Endothelial cell of umbilical vein (primary cell): Measurements from ENCODE around the gene FOCAD. TPM values are rescaled to one million over a fixed set of nuclear protein-coding genes. Genes with fewer than 3 reads are reported as not detected.

Experiments
- BruUV-seq: library from RNA; stranded (reverse); fragments of 400-500 nt; replicated peaks from 2 replicates; lab custom pipeline; 2021; lab: Mats Ljungman, UMichigan
- CTCF ChIA-PET: fragments of 300-600, 350-600 bp; sonication (Branson Sonifier 250); formaldehyde crosslinking; loops from one replicate; lab custom pipeline; 2021; ENCODE audit warnings: antibody characterized with exemption, inconsistent platforms; lab: Charles Lee
- POLR2A ChIA-PET: fragments of 300-600, 350-600 bp; sonication (Branson Sonifier 250); formaldehyde crosslinking; loops from one replicate; lab custom pipeline; 2021; ENCODE audit warnings: antibody characterized with exemption, inconsistent platforms; lab: Charles Lee
- DNase-seq: peaks from one replicate; pipeline ENCODE4 v3.0.0-alpha.2; 2011; ENCODE audit warnings: low read depth, low spot score
- FAIRE-seq: peaks from 2 replicates; lab custom pipeline; 2011; peaks lifted over from hg19 to GRCh38; lab: Jason Lieb, UNC
- H2AFZ ChIP-seq: 2 replicates; pipeline ENCODE4 v1.6.0; 2012; ENCODE audit warnings: low read depth, low read length, control low read depth, inconsistent platforms
- H3K27ac ChIP-seq: 2 replicates; pipeline ENCODE4 v1.5.1; 2011; ENCODE audit warnings: low read depth, mild to moderate bottlenecking, control low read depth, low read length, moderate library complexity; ENCODE audit not compliant: insufficient read depth
- H3K27me3 ChIP-seq, 2 experiments: 2 replicates each; pipeline versions ENCODE4 v1.6.0 to v1.6.1; 2011; ENCODE audit warnings: low read length in 2 of 2, mixed read lengths in 1 of 2; ENCODE audit not compliant: control insufficient read depth in 2 of 2, insufficient read depth in 2 of 2
- H3K36me3 ChIP-seq, 2 experiments: 2 replicates in 1 of 2; 3 replicates in 1 of 2; pipeline ENCODE4 v1.5.1; 2011; ENCODE audit warnings: low read length in 2 of 2, mild to moderate bottlenecking in 1 of 2, moderate library complexity in 1 of 2; ENCODE audit not compliant: control insufficient read depth in 2 of 2, insufficient read depth in 2 of 2; ENCODE audit errors: extremely low read depth in 1 of 2
- H3K4me1 ChIP-seq: 3 replicates; pipeline ENCODE4 v1.5.1; 2011; ENCODE audit warnings: mild to moderate bottlenecking, low read length; ENCODE audit not compliant: control insufficient read depth, insufficient read depth; ENCODE audit errors: extremely low read depth
- H3K4me2 ChIP-seq: 2 replicates; pipeline ENCODE4 v1.6.1; 2011; ENCODE audit warnings: low read length, control low read depth, mixed read lengths; ENCODE audit not compliant: insufficient read depth
- H3K4me3 ChIP-seq, 3 experiments: fragments of 200-600 bp in 1 of 3; sonication (generic), shearing (Covaris generic) in 1 of 3; replicated peaks in 1 of 3; 2 replicates each; pipeline ENCODE4 v1.5.1; 2011 to 2016; ENCODE audit warnings: control low read depth in 3 of 3, low read length in 3 of 3, mild to moderate bottlenecking in 2 of 3, inconsistent platforms in 1 of 3, low read depth in 1 of 3, moderate library complexity in 1 of 3; ENCODE audit not compliant: insufficient read depth in 1 of 3
- H3K79me2 ChIP-seq: 2 replicates; pipeline ENCODE4 v1.6.0; 2012; ENCODE audit warnings: low read length, inconsistent platforms; ENCODE audit not compliant: control insufficient read depth, insufficient read depth
- H3K9ac ChIP-seq: replicated peaks from 2 replicates; pipeline ENCODE3; 2011; ENCODE audit warnings: low read length, control low read depth; ENCODE audit not compliant: insufficient read depth; ENCODE audit errors: extremely low read depth
- H3K9me1 ChIP-seq: replicated peaks from 3 replicates; pipeline ENCODE4 v1.6.0; 2011; ENCODE audit warnings: mild to moderate bottlenecking, low read length; ENCODE audit not compliant: control insufficient read depth, insufficient read depth; ENCODE audit errors: extremely low read depth
- H3K9me3 ChIP-seq: replicated peaks from 2 replicates; pipeline ENCODE4 v1.5.1; 2012; ENCODE audit warnings: low read length, inconsistent platforms; ENCODE audit not compliant: control insufficient read depth, insufficient read depth
- H4K20me1 ChIP-seq: replicated peaks from 2 replicates; pipeline ENCODE3; 2011; ENCODE audit warnings: mild to moderate bottlenecking, low read length; ENCODE audit not compliant: control insufficient read depth, insufficient read depth; ENCODE audit errors: extremely low read depth
- FOS ChIP-seq: IDR thresholded peaks from 2 replicates; pipeline ENCODE4 v1.6.1; 2011; ENCODE audit warnings: mild to moderate bottlenecking, low read length, moderate library complexity, borderline replicate concordance; ENCODE audit not compliant: insufficient read depth
- GATA2 ChIP-seq: IDR thresholded peaks from 2 replicates; pipeline ENCODE4 v1.7.0; 2011; ENCODE audit warnings: low read depth, mild to moderate bottlenecking, moderate library complexity, mixed read lengths, low read length; ENCODE audit not compliant: insufficient read length, insufficient read depth
- JUN ChIP-seq: IDR thresholded peaks from 2 replicates; pipeline ENCODE4 v1.6.1; 2011; ENCODE audit warnings: borderline replicate concordance, low read depth; ENCODE audit not compliant: insufficient read length, insufficient read depth
- POLR2AphosphoS5 ChIP-seq: IDR thresholded peaks from 2 replicates; pipeline ENCODE4 v1.6.1; 2012; ENCODE audit warnings: low read depth, mild to moderate bottlenecking, control low read depth, low read length, moderate library complexity; ENCODE audit not compliant: insufficient read depth
- dilution Hi-C: fragments of 300-500 bp; cut with MboI; formaldehyde crosslinking; loops from one replicate; pipeline ENCODE4 v1.15.0; 2019; ENCODE audit warnings: low sequenced_read_pairs; ENCODE audit not compliant: extremely low pct_ligation_motif_present
- intact Hi-C: fragments of 100-400 bp; cut with micrococcal nuclease; formaldehyde crosslinking; loops from one replicate; pipeline ENCODE4 v1.10.0; 2022
- polyA plus RNA-seq, 4 experiments: library from polyadenylated mRNA; depleted of rRNA in 3 of 4; stranded (reverse) in 3 of 4; unstranded in 1 of 4; fragments of >200 nt; gene quantifications; 2 replicates each; pipeline versions ENCODE4 v1.2.1 to v1.2.3, GENCODE V29; 2011 to 2012; ENCODE audit warnings: missing spikeins in 1 of 4
- total RNA-seq: library from RNA; stranded (reverse); gene quantifications from 2 replicates; pipeline ENCODE4 v1.2.3, GENCODE V29; 2021
- TF ChIP-seq, protein P1 (sequence below): IDR thresholded peaks from 2 replicates; pipeline ENCODE4 v1.6.1; 2011; ENCODE audit not compliant: insufficient read depth, insufficient read length

Gene FOCAD
- total and polyA plus RNA-seq, 2 donors (not counting 3 experiments of a cell fraction or from before 2014, with no cell fraction given): 26.7 to 66.9 TPM

DNA sequence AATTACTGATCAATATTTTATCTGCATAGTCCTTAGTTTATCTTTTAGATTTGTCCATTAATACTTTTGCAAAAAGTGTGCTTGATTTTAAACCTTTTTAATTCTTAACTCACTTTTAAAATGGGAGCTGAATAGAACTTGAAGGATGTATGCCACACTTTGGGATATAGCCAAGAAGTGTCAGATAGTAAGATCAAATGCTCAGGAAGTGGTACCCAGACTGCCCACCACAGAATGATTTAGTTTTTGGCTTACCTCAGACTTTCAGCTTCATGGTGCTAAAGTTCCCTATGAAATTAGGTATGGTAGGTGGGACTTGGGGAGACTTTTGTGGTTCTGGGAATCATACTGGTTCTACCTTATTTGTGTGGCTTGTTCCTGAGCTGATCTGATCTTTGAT lies 14.7 kb downstream of the FOCAD start:
- H4K20me1 ChIP-seq: no peaks in the 10 kb centered on the region
- dilution Hi-C loops: no loop called here
- no TSS peak for BruUV-seq
- ChIA-PET CTCF (interaction anchor here (0.7 kb wide), 1 partner anchor 15 kb away, joined by 3 read pairs; the partner anchor contains the start of gene FOCAD), POLR2A (interaction anchor here (3.9 kb wide), 1 partner anchor 14 kb away, joined by 26 read pairs; the partner anchor contains the start of gene FOCAD)
- TF ChIP-seq, protein P1, sequence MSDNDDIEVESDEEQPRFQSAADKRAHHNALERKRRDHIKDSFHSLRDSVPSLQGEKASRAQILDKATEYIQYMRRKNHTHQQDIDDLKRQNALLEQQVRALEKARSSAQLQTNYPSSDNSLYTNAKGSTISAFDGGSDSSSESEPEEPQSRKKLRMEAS: no peak
- no peak for TF ChIP-seq FOS
- H3K9me3 ChIP-seq: no peaks in the 10 kb centered on the region
- no peak overlapping the region for H3K4me2 ChIP-seq
- intact Hi-C loops: no loop called here
- H2AFZ ChIP-seq: no peak overlapping the region
- H3K27me3 ChIP-seq: no peaks in the 10 kb centered on the region
- no peaks in the 10 kb centered on the region for H3K9me1 ChIP-seq
- peaks cover 50% of the 10 kb centered on the region for H3K79me2 ChIP-seq
- peaks cover 26% of the 10 kb centered on the region for H3K4me1 ChIP-seq
- peak overlapping the region; percentile 6 for H3K9ac ChIP-seq
- no peak overlapping the region for H3K27ac ChIP-seq
- FAIRE-seq (no peak), DNase-seq (no peak)
- no peaks in the 10 kb centered on the region for H3K36me3 ChIP-seq
- no peak overlapping the region for H3K4me3 ChIP-seq

DNA sequence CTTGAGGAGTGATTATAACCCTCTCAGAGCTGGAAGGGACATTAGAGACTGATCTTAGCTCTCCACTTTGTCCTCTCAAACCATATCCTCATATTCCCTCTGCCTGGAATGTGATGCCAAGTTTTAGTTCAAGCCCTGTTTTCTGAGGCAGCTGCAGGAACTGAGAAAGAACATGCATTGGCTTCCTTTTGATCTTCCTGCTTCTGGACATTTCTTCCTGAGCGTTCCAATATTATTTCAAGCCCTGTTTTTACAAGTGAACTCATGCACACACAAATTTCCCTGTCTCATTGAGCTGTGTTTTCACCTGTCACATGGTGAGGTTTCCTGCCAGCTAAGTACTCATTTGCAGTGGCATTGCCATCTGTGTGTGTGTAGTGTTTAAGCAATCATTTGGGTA lies 17.0 kb downstream of the FOCAD start:
- Histone ChIP-seq H3K9ac (peak overlapping the region; percentile 69), H3K4me3 (peak overlapping the region in 1 of 3 experiments; percentile 26), H3K27ac (peak overlapping the region; percentile 76), H3K4me2 (peak overlapping the region; percentile 84), H3K9me3 (no peaks in the 10 kb centered on the region), H3K9me1 (no peaks in the 10 kb centered on the region), H3K27me3 (no peaks in the 10 kb centered on the region), H2AFZ (peak overlapping the region; percentile 31), H3K36me3 (no peaks in the 10 kb centered on the region), H3K79me2 (peaks cover 43% of the 10 kb centered on the region), H4K20me1 (no peaks in the 10 kb centered on the region), H3K4me1 (peaks cover 26% of the 10 kb centered on the region)
- ChIA-PET CTCF (interaction anchor here (0.7 to 3.0 kb wide), 16 partner anchors 9 to 410 kb away, joined by 3 to 24 read pairs (median 5); partner anchors contain the start of genes FOCAD and MLLT3), POLR2A (interaction anchor here (0.8 to 3.9 kb wide), 3 partner anchors 12 to 79 kb away, joined by 4 to 26 read pairs (median 5); partner anchors contain the start of genes FOCAD and MLLT3)
- no TSS peak for BruUV-seq
- dilution Hi-C loops (no loop called here), intact Hi-C loops (loop anchor here (1.0 kb wide), 2 partner anchors 31 to 77 kb away; no protein-coding TSS in a partner anchor)
- peak; percentile 88 for FAIRE-seq
- TF ChIP-seq, protein P1: no peak
- TF ChIP-seq JUN (no peak), POLR2AphosphoS5 (no peak), GATA2 (peak; percentile 26)
- DNase-seq: peak; percentile 94
